ENCODE results near the gene OTUB2.

Gene OTUB2

DNA sequence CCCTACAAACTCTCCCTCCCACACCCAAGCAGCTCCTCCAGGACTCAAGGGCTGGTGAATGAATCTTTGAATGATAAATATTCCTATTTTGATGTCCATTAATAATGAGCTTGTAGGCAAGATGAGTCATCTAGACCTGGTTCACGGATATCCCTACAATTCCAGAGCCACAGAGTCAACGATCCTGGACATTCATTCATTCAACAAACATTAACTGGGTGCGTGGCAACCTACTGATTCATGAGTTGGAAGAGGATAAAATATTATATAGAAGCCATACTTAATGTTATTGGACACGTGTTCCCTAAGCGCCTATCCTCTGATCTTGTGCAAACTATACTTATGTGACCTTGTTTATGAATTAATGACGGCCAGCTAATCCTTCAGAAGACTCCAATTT lies 420 bp upstream of the OTUB2 start:
- peaks cover 27% of the 10 kb centered on the region for H3K4me1 Mint-ChIP-seq
- peaks cover 9% of the 10 kb centered on the region for H3K27me3 Mint-ChIP-seq (ENCODE audit: low read depth, poor library complexity)
- H3K36me3 Mint-ChIP-seq (ENCODE audit: low read depth) = no peaks in the 10 kb centered on the region
- H3K4me3 Mint-ChIP-seq = peak overlapping the region; percentile 78
- no peaks in the 10 kb centered on the region for H3K9me3 Mint-ChIP-seq
- TF ChIP-seq, protein P1, sequence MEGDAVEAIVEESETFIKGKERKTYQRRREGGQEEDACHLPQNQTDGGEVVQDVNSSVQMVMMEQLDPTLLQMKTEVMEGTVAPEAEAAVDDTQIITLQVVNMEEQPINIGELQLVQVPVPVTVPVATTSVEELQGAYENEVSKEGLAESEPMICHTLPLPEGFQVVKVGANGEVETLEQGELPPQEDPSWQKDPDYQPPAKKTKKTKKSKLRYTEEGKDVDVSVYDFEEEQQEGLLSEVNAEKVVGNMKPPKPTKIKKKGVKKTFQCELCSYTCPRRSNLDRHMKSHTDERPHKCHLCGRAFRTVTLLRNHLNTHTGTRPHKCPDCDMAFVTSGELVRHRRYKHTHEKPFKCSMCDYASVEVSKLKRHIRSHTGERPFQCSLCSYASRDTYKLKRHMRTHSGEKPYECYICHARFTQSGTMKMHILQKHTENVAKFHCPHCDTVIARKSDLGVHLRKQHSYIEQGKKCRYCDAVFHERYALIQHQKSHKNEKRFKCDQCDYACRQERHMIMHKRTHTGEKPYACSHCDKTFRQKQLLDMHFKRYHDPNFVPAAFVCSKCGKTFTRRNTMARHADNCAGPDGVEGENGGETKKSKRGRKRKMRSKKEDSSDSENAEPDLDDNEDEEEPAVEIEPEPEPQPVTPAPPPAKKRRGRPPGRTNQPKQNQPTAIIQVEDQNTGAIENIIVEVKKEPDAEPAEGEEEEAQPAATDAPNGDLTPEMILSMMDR (IDR thresholded peaks at IDR 0.05) = no peak
- no peak overlapping the region for H3K27ac Mint-ChIP-seq
- no peak for DNase-seq

DNA sequence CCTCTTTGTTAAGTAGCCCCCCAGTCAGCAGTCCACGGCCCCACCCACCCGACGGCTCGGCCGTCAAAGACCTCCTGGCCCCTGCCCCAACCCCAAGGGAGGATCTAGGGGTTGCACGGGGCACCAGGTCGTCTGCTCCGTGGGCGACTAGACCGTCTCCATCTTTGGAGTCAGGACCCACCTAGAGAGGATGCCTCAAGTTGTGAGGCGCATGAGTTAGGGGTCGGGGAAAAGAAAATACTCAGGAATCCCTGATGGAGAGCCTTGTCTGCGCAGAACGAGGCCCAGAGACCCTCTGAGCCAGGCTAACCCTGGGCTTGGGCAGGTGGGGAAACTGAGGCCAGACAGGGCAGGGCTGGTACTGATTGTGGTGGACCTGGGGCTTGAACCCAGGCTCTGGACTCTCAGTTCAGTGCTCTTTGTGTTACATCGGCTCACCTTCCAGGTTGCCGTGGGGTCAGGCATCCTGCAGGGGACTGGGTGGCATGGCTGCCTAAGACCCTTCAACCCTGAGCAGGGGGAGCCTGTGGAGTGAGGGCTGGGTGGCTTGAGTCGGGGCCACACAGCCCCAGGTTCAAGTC lies 839 bp downstream of the OTUB2 start:
- Mint-ChIP-seq H3K4me1 (peaks cover 16% of the 10 kb centered on the region), H3K9me3 (no peaks in the 10 kb centered on the region), H3K27me3 (ENCODE audit: low read depth, poor library complexity) (peaks cover 10% of the 10 kb centered on the region), H3K4me3 (peak overlapping the region; percentile 73), H3K36me3 (ENCODE audit: low read depth) (no peaks in the 10 kb centered on the region), H3K27ac (no peak overlapping the region)
- no peak for DNase-seq
- TF ChIP-seq, protein P1 (IDR thresholded peaks at IDR 0.05) = no peak

DNA sequence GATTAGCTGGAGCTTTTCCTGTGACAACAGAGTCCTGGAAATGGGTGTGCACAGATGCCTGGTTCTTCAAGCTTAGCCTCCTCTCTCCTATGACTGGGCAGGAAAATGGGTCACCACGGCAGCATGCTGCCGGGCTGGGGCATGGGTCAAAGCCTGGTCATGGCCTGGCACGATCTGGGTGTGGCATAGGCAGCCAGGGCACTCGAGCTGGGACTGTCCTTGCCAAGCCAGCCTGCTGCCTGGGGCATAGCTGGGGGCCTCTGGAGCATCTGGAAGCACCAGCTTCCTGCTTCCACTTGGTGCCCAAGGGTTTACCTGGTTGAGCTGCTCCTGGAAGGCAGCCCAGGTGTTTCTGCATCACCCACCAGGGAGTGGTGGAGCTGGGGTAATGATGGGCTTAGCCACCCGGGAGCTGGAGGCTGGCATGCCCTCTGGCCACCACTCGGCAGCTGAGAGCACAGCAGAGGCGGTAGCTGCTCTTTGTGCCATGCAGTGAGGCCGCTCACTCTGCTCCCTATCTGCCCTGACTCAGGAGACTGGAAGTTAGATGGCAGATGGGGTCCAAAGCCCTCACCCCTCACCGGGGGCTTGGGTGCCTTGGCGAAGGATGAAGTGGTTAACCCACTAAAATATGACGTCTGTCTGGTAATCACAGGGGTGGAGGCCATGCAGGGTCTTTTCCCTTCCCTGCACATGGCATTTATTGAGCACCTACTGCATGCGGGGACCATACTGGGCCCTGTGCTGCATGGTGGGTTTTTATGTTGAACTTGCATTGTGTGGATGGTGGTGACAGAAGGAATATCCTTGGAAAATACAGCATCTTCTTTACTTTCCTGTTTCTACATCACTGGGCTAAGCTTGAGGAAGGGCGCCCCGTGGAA lies 1.7 kb downstream of the OTUB2 start:
- Mint-ChIP-seq H3K36me3 (ENCODE audit: low read depth) (no peaks in the 10 kb centered on the region), H3K27ac (no peak overlapping the region), H3K27me3 (ENCODE audit: low read depth, poor library complexity) (peaks cover 9% of the 10 kb centered on the region), H3K4me3 (peak overlapping the region; percentile 73), H3K9me3 (no peaks in the 10 kb centered on the region), H3K4me1 (peaks cover 8% of the 10 kb centered on the region)
- TF ChIP-seq, protein P1 (IDR thresholded peaks at IDR 0.05) = no peak
- DNase-seq = no peak

DNA sequence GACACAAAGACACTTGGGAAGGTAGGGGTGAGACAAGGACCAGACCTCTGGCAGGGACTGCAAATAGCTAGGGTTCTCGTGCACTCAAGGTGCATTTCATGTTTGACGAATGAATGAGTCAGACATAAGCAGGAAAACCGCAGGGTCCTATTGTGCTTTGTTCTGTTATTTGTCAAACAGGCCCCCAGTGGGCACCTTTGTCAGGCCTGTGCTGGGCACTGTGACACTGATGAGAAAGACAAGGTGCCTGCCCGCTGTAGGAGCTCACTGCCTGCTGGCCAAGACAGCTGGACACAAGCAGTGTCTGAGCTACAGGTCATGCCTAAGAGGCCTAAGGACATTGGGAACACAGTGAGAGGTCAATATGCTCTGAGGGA lies 2.3 kb downstream of the OTUB2 start:
- no peaks in the 10 kb centered on the region for H3K9me3 Mint-ChIP-seq
- peaks cover 4% of the 10 kb centered on the region for H3K4me1 Mint-ChIP-seq
- TF ChIP-seq, protein P1 (IDR thresholded peaks at IDR 0.05) = no peak
- H3K4me3 Mint-ChIP-seq = peak overlapping the region; percentile 72
- no peaks in the 10 kb centered on the region for H3K36me3 Mint-ChIP-seq (ENCODE audit: low read depth)
- H3K27ac Mint-ChIP-seq = no peak overlapping the region
- DNase-seq = no peak
- peaks cover 9% of the 10 kb centered on the region for H3K27me3 Mint-ChIP-seq (ENCODE audit: low read depth, poor library complexity)

DNA sequence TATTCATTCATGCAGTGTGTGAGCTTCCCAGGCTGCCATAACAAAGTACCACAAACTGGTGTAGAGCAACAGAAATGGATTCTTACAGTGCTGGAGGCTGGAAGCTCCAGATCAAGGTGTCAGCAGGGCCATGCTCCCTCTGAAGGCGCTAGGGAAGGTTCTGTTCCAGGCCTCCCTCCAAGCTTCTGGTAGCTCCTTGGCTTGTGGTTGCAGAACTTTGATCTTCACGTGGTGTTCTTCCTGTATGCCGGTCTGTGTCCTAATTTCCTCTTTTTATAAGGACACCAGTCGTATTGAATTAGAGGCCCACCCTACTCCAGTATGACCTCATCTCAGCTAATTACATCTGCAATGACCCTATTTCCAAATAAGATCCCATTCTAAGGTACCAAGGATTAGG lies 3.1 kb downstream of the OTUB2 start:
- H3K9me3 Mint-ChIP-seq = peaks cover 8% of the 10 kb centered on the region
- peaks cover 4% of the 10 kb centered on the region for H3K4me1 Mint-ChIP-seq
- H3K27ac Mint-ChIP-seq = no peak overlapping the region
- peaks cover 9% of the 10 kb centered on the region for H3K27me3 Mint-ChIP-seq (ENCODE audit: low read depth, poor library complexity)
- H3K4me3 Mint-ChIP-seq = no peak overlapping the region
- peaks cover 7% of the 10 kb centered on the region for H3K36me3 Mint-ChIP-seq (ENCODE audit: low read depth)
- TF ChIP-seq, protein P1 (IDR thresholded peaks at IDR 0.05) = no peak
- no peak for DNase-seq
